Esophagus squamous epithelium (tissue), 5 donors: ENCODE data around the gene SH3RF2. TPM values are rescaled to one million over a fixed set of nuclear protein-coding genes. Genes with fewer than 3 reads are reported as not detected.

ENCODE experiments used
- DNase-seq: peaks from one replicate; lab custom pipeline; 2025; lab: John Stamatoyannopoulos, UW
- H3K27ac ChIP-seq, 4 donors: fragments of 200-600 bp; sonication (generic); one replicate each; pipeline ENCODE4 v1.5.1; 2016 to 2019; ENCODE audit warnings: mild to moderate bottlenecking in 1 of 4
- H3K27me3 ChIP-seq, 4 donors: fragments of 200-600 bp; sonication (generic); 1 replicate in 3 of 4; 2 replicates in 1 of 4; pipeline versions ENCODE4 v1.5.1 to v1.6.0; 2017 to 2021; ENCODE audit warnings: antibody characterized with exemption in 1 of 4
- H3K36me3 ChIP-seq, 3 donors: fragments of 200-600 bp; sonication (generic); one replicate each; pipeline ENCODE4 v1.5.1; 2016 to 2019
- H3K4me1 ChIP-seq, 3 donors: fragments of 200-600 bp; sonication (generic); one replicate each; pipeline ENCODE4 v1.5.1; 2017 to 2019
- H3K4me3 ChIP-seq, 4 donors: fragments of 200-600 bp; sonication (generic); 1 replicate in 3 of 4; 2 replicates in 1 of 4; pipeline ENCODE4 v1.5.1; 2016 to 2019; ENCODE audit warnings: mild to moderate bottlenecking in 2 of 4, moderate library complexity in 1 of 4
- H3K9me3 ChIP-seq, 3 donors: fragments of 200-600 bp; sonication (generic); one replicate each; pipeline ENCODE4 v1.5.1; 2016 to 2019
- POLR2A ChIP-seq, 4 donors: fragments of 450-650 bp; IDR thresholded peaks; one replicate each; pipeline ENCODE4 v1.6.1; 2017; ENCODE audit warnings: antibody characterized with exemption in 4 of 4, mild to moderate bottlenecking in 4 of 4, moderate library complexity in 3 of 4
- WGBS, 2 donors: methylation state at CpG; one replicate each; pipeline ENCODE4 v1.1.5; 2018; 5-methylcytosine and 5-hydroxymethylcytosine counted together
- intact Hi-C: fragments of 100-400 bp; cut with DNase I; formaldehyde crosslinking; loops from one replicate; pipeline ENCODE4 v1.15.0; 2022
- total RNA-seq, 4 donors: library from RNA; depleted of rRNA; stranded (reverse); fragments of >200 nt; gene quantifications; one replicate each; pipeline ENCODE4 v1.1.0, GENCODE V29; 2016
- TF ChIP-seq, protein P1 (sequence below), 6 experiments: fragments of 450-650 bp in 4 of 6; fragments of 200-600 bp in 2 of 6; sonication (generic) in 2 of 6; IDR thresholded peaks; one replicate each; pipeline ENCODE4 v1.5.1; 2016 to 2019; ENCODE audit warnings: antibody characterized with exemption in 6 of 6, mild to moderate bottlenecking in 4 of 6, moderate library complexity in 4 of 6
- donor health status: DM: yes; HTN: yes; CAD: no.

SH3RF2 gene
- total RNA-seq, 4 donors from 2014 or later, result 33.4 to 63.1 (median 59.1) TPM

DNA sequence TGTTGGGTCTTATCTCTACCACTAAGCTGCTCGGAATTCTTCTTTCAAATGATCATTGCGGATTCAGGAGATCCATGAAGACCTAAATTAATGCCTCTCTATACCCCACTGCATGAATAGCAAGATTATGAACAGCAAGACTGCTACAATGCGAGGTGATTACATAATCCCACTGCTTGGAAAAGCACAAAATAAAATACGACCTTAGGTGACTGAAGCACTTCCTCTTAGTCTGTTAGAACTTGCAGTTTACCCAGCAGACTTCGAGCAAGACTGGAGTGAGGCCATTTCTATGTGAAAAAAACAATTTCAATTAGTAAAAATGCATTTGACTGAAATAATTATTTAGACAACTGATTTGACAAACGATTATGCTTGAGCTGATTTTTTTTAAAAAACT, 59.8 kb downstream of the SH3RF2 start:
- peaks cover 0 to 11% (median 0%) of the 10 kb centered on the region in 3 donors for H3K4me1 ChIP-seq
- H3K4me3 ChIP-seq, result no peak overlapping the region
- H3K36me3 ChIP-seq, result peaks cover 0 to 49% (median 0%) of the 10 kb centered on the region in 3 donors
- H3K27me3 ChIP-seq, result no peaks in the 10 kb centered on the region
- no peak for DNase-seq
- peaks cover 0 to 10% (median 7%) of the 10 kb centered on the region in 3 donors for H3K9me3 ChIP-seq
- 24 to 36% methylated on average over 6 of the region's 6 CpGs for WGBS, 2 donors
- H3K27ac ChIP-seq, result no peak overlapping the region
- intact Hi-C loops, result no loop called here
- TF ChIP-seq POLR2A (IDR thresholded peaks at IDR 0.05), result no peak
- TF ChIP-seq, protein P1, sequence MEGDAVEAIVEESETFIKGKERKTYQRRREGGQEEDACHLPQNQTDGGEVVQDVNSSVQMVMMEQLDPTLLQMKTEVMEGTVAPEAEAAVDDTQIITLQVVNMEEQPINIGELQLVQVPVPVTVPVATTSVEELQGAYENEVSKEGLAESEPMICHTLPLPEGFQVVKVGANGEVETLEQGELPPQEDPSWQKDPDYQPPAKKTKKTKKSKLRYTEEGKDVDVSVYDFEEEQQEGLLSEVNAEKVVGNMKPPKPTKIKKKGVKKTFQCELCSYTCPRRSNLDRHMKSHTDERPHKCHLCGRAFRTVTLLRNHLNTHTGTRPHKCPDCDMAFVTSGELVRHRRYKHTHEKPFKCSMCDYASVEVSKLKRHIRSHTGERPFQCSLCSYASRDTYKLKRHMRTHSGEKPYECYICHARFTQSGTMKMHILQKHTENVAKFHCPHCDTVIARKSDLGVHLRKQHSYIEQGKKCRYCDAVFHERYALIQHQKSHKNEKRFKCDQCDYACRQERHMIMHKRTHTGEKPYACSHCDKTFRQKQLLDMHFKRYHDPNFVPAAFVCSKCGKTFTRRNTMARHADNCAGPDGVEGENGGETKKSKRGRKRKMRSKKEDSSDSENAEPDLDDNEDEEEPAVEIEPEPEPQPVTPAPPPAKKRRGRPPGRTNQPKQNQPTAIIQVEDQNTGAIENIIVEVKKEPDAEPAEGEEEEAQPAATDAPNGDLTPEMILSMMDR (IDR thresholded peaks at IDR 0.05), result no peak

DNA sequence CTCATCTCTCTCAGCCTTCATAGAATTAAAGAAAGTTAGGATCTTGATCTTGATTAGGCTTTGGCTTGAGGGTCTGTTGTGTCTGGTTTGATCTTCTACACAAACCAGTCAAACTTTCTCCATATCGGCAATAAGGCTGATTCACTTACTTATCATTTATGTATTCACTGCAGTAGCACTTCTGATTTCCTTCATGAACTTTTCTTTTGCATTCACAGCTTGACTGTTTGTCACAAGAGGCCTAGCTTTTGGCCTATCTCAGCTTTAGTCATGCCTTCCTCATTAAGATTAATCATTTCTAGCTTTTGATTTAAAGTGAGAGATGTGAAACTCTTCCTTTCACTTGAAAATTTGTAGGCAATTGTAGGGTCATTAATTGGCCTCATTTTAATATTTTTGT, 62.8 kb downstream of the SH3RF2 start:
- Histone ChIP-seq H3K27me3 (no peaks in the 10 kb centered on the region), H3K4me3 (no peak overlapping the region), H3K27ac (no peak overlapping the region), H3K36me3 (peaks cover 0 to 51% (median 0%) of the 10 kb centered on the region in 3 donors), H3K4me1 (peaks cover 0 to 11% (median 0%) of the 10 kb centered on the region in 3 donors), H3K9me3 (no peaks in the 10 kb centered on the region)
- TF ChIP-seq, protein P1 (IDR thresholded peaks at IDR 0.05), result no peak
- no peak for TF ChIP-seq POLR2A (IDR thresholded peaks at IDR 0.05)
- intact Hi-C loops, result no loop called here
- no peak for DNase-seq
- 45 to 46% methylated on average over 1 of the region's 1 CpG for WGBS, 2 donors

DNA sequence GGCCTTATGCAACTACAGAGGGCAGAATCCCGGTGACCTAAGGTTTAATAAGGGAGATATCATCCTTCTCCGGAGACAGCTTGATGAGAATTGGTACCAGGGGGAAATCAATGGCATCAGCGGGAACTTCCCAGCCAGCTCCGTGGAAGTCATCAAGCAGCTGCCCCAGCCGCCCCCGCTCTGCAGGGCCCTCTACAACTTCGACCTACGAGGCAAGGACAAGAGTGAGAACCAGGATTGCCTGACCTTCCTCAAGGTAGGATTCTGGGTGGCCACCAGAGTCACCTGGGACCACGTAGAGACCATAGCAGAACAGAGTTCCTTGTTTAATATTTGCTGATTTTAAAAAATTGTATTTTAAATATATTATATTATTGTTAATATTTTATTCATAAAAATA, 63.7 kb downstream of the SH3RF2 start:
- Histone ChIP-seq H3K9me3 (no peaks in the 10 kb centered on the region), H3K36me3 (peaks cover 0 to 50% (median 0%) of the 10 kb centered on the region in 3 donors), H3K4me3 (no peak overlapping the region), H3K27me3 (no peaks in the 10 kb centered on the region), H3K4me1 (peaks cover 0 to 11% (median 0%) of the 10 kb centered on the region in 3 donors), H3K27ac (no peak overlapping the region)
- no peak for DNase-seq
- intact Hi-C loops, result no loop called here
- WGBS, 2 donors, result 87 to 97% methylated on average over 9 of the region's 9 CpGs
- TF ChIP-seq, protein P1 (IDR thresholded peaks at IDR 0.05), result no peak
- TF ChIP-seq POLR2A (IDR thresholded peaks at IDR 0.05), result no peak

DNA sequence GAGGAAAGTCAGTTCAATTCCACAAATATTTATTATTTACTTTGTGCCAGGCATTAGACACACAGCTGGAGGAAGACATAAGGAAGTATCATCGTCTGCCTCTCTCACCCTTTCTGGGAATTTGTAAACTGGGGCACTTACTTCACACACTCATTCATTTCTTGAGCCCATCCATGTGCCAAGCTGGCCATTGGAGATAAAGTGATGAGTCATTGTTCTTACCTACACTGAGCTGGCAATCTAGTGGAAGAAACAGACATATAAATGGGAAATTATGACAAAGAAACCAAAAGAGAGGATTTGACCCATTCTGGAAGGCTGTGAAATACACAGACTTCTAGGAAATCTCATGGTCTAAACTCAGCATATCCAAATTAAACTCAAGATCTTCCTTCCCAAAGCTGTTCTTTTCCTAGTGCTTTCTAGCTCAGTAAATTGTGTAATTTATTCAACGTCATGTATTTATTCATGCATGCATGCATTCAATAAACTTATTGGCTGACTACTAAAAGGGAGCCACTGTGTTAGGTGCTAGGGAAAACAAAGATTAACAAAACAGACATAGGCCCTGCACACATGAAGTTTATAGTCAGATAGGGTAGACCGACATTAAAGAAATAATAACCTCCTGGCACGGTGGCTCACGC, 65.3 kb downstream of the SH3RF2 start:
- Histone ChIP-seq H3K36me3 (peaks cover 0 to 66% (median 0%) of the 10 kb centered on the region in 3 donors), H3K4me3 (no peak overlapping the region), H3K27me3 (no peaks in the 10 kb centered on the region), H3K4me1 (no peaks in the 10 kb centered on the region), H3K27ac (no peak overlapping the region), H3K9me3 (no peaks in the 10 kb centered on the region)
- intact Hi-C loops, result no loop called here
- TF ChIP-seq POLR2A (IDR thresholded peaks at IDR 0.05), result no peak
- TF ChIP-seq, protein P1 (IDR thresholded peaks at IDR 0.05), result no peak
- WGBS, 2 donors, result 74 to 83% methylated on average over 5 of the region's 5 CpGs
- no peak for DNase-seq

DNA sequence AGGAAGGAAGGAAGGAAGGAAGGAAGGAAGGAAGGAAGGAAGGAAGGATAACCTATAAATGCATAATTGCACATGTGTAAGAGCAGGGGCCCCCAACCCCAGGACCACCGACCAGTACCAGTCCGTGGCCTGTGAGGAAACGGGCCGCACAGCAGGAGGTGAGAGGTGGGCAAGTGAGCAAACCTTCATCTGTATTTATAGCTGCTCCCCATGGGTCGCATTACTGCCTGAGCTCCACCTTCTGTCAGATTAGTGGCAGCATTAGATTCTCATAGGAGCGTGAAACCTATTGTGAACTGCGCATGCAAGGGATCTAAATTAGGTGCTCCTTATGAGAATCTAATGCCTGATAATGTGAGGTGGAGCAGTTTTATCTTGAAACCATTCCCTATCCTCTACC, 66.1 kb downstream of the SH3RF2 start:
- Histone ChIP-seq H3K27me3 (no peaks in the 10 kb centered on the region), H3K4me1 (no peaks in the 10 kb centered on the region), H3K36me3 (peaks cover 0 to 65% (median 0%) of the 10 kb centered on the region in 3 donors), H3K9me3 (no peaks in the 10 kb centered on the region), H3K27ac (no peak overlapping the region), H3K4me3 (no peak overlapping the region)
- DNase-seq, result no peak
- TF ChIP-seq POLR2A (IDR thresholded peaks at IDR 0.05), result no peak
- TF ChIP-seq, protein P1 (IDR thresholded peaks at IDR 0.05), result no peak
- intact Hi-C loops, result no loop called here
- 83 to 86% methylated on average over 6 to 7 of the region's 7 CpGs for WGBS, 2 donors
